ENCODE results near the gene KCND3. TPM values are rescaled to one million over a fixed set of nuclear protein-coding genes. Genes with fewer than 3 reads are reported as not detected.

KCND3 gene
- total RNA-seq, 4 donors from 2014 or later = 1.8 to 5.3 (median 4.2) TPM

DNA sequence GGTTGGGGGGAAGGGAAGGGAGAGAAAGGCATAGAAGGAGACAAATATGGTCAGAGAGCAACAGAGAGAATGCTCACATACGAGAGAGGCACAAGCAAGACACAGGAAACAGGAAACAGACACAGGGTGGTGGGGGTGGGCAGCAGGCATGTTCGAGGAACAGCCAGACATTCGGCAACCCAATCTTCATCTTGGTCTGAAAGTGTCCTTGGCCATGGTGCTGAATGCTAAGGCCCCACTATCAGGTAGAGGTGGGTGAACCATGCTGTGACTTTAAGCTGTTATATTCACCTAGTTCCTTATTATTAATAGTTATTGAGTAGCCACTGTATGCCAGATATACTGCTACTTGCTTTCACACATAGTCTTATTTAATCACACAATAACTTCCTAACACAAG lies 124.6 kb downstream of the KCND3 start:
- intact Hi-C loops (cut with DNase I) = no loop called here
- Histone ChIP-seq H3K27ac (no peak overlapping the region), H3K27me3 (no peaks in the 10 kb centered on the region), H3K4me1 (no peaks in the 10 kb centered on the region), H3K4me3 (replicated peaks in 1 of 3) (no peak overlapping the region), H3K9me3 (no peaks in the 10 kb centered on the region), H3K36me3 (no peaks in the 10 kb centered on the region)
- WGBS, 2 donors = 8% methylated on average over 3 of the region's 3 CpGs
- TF ChIP-seq, protein P1, sequence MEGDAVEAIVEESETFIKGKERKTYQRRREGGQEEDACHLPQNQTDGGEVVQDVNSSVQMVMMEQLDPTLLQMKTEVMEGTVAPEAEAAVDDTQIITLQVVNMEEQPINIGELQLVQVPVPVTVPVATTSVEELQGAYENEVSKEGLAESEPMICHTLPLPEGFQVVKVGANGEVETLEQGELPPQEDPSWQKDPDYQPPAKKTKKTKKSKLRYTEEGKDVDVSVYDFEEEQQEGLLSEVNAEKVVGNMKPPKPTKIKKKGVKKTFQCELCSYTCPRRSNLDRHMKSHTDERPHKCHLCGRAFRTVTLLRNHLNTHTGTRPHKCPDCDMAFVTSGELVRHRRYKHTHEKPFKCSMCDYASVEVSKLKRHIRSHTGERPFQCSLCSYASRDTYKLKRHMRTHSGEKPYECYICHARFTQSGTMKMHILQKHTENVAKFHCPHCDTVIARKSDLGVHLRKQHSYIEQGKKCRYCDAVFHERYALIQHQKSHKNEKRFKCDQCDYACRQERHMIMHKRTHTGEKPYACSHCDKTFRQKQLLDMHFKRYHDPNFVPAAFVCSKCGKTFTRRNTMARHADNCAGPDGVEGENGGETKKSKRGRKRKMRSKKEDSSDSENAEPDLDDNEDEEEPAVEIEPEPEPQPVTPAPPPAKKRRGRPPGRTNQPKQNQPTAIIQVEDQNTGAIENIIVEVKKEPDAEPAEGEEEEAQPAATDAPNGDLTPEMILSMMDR (IDR thresholded peaks at IDR 0.05) = no peak
- no peak for TF ChIP-seq POLR2A (IDR thresholded peaks at IDR 0.05)
- no peak for DNase-seq

DNA sequence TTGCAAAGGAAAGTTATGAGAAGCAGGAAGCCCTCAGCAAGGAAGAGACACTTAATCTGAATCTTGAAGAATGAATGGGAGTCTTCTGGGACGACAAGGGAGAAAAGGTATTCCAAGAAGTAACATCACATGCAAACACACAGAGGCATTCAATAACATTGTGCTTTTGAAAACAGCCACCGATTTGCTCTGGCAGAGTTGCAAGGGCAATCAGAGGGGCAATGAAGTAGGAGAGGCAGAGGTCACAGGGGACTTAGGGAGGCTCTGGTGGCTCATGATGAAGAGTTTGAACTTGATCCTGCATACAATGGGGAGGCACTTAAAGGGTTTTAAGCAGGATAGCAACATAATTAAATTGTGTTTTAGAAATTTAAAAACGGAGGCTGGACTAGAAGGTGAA lies 126.1 kb downstream of the KCND3 start:
- Histone ChIP-seq H3K27ac (no peak overlapping the region), H3K36me3 (no peaks in the 10 kb centered on the region), H3K27me3 (no peaks in the 10 kb centered on the region), H3K4me1 (no peaks in the 10 kb centered on the region), H3K4me3 (replicated peaks in 1 of 3) (no peak overlapping the region), H3K9me3 (no peaks in the 10 kb centered on the region)
- WGBS, 2 donors = 48 to 51% methylated on average over 3 of the region's 3 CpGs
- intact Hi-C loops (cut with DNase I) = no loop called here
- TF ChIP-seq, protein P1 (IDR thresholded peaks at IDR 0.05) = no peak
- TF ChIP-seq POLR2A (IDR thresholded peaks at IDR 0.05) = no peak
- DNase-seq = no peak

DNA sequence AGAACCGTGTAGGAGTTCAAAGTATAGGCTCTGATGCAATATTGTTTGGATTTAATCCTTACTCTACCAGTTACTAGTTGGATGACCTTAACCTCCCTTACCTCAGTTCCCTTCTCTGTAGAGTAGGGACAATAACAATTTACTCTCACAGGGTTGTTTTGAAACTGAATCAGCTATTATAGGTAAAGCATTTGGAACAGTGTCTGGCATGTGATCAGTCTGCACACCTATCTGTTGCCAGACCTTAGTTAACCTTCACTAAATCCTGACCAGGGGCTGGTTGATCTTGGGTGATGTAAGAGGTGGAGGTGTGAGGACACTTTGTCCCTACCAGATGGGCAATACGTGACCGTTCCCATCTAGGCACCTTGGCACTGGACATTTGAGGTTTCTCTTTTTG lies 126.9 kb downstream of the KCND3 start:
- no peaks in the 10 kb centered on the region for H3K4me1 ChIP-seq

DNA sequence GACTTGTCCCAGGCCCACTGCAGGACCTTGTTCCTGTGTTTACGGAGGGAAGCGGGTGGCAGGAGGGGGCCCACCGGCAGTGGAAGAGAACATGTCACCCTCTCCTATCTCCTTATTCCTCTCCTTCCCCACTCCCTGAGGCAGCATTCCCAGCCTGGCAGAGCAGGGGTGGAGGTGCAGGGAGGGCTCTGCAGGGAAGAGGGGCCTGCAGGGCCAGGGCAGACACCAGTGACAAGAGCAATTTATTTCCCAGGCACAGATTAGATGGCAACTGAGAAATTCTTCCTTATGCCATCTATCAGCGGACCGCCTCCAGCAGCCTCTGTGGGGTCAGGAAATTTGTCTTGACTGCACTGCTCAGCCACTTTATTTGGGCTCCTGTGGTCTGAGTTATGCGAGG lies 127.9 kb downstream of the KCND3 start:
- WGBS, 2 donors = 75 to 81% methylated on average over 6 of the region's 6 CpGs
- intact Hi-C loops (cut with DNase I) = no loop called here

More for the DNA sequence above, 126.9 kb downstream of the KCND3 start:
- H3K36me3 ChIP-seq = no peaks in the 10 kb centered on the region
- no peak for DNase-seq
- no peak overlapping the region for H3K27ac ChIP-seq
- no peak overlapping the region for H3K4me3 ChIP-seq (replicated peaks in 1 of 3)
- no peaks in the 10 kb centered on the region for H3K9me3 ChIP-seq
- intact Hi-C loops (cut with DNase I) = no loop called here
- no peak for TF ChIP-seq POLR2A (IDR thresholded peaks at IDR 0.05)
- TF ChIP-seq, protein P1 (IDR thresholded peaks at IDR 0.05) = no peak
- WGBS, 2 donors = 91% methylated on average over 3 of the region's 3 CpGs
- H3K27me3 ChIP-seq = no peaks in the 10 kb centered on the region

DNA sequence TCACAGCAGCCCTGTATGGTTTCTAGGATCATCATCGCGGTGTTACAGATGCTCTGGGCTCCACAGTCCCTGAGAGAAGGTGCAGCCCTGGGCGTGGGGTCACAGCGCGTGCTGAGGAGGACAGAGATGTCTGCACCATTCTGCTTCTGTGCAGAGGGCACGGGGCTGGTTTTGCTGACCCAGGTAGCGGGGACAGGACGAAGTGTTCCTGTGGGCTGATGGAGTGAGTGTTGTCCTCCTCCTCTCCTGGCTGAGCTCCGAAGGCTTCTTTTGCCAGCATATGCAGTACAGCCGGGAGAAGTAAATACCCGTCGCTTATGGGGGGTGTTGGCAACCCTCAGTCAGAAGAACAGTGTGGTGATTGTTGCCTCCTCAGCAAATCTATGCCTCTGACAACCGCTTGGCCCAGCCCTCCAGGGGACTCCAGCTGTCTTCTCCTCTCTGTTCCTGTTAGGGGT lies 132.2 kb downstream of the KCND3 start:
- no peak for DNase-seq
- no peaks in the 10 kb centered on the region for H3K27me3 ChIP-seq
- H3K4me1 ChIP-seq = no peaks in the 10 kb centered on the region
- intact Hi-C loops (cut with DNase I) = no loop called here
- no peak overlapping the region for H3K27ac ChIP-seq
- no peak for TF ChIP-seq POLR2A (IDR thresholded peaks at IDR 0.05)
- TF ChIP-seq, protein P1 (IDR thresholded peaks at IDR 0.05) = no peak
- H3K9me3 ChIP-seq = no peaks in the 10 kb centered on the region
- H3K36me3 ChIP-seq = no peaks in the 10 kb centered on the region
- WGBS, 2 donors = 74 to 82% methylated on average over 10 to 13 of the region's 13 CpGs
- H3K4me3 ChIP-seq (replicated peaks in 1 of 3) = no peak overlapping the region

More for the DNA sequence above, 127.9 kb downstream of the KCND3 start:
- no peaks in the 10 kb centered on the region for H3K27me3 ChIP-seq
- DNase-seq = no peak
- TF ChIP-seq, protein P1 (IDR thresholded peaks at IDR 0.05) = no peak
- TF ChIP-seq POLR2A (IDR thresholded peaks at IDR 0.05) = no peak
- no peaks in the 10 kb centered on the region for H3K4me1 ChIP-seq
- no peak overlapping the region for H3K27ac ChIP-seq
- H3K36me3 ChIP-seq = no peaks in the 10 kb centered on the region
- no peak overlapping the region for H3K4me3 ChIP-seq (replicated peaks in 1 of 3)
- H3K9me3 ChIP-seq = no peaks in the 10 kb centered on the region

All from thyroid gland (tissue), 4 donors.